NCI-H2029 treated with DMSO at 0.1 percent for 48 hours (cell line): Measurements from ENCODE around the gene SPTSSB.

Experiments used
- DNase-seq: peaks from one replicate; lab custom pipeline; 2025; lab: John Stamatoyannopoulos, UW

SPTSSB gene, protein sequence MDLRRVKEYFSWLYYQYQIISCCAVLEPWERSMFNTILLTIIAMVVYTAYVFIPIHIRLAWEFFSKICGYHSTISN

DNA sequence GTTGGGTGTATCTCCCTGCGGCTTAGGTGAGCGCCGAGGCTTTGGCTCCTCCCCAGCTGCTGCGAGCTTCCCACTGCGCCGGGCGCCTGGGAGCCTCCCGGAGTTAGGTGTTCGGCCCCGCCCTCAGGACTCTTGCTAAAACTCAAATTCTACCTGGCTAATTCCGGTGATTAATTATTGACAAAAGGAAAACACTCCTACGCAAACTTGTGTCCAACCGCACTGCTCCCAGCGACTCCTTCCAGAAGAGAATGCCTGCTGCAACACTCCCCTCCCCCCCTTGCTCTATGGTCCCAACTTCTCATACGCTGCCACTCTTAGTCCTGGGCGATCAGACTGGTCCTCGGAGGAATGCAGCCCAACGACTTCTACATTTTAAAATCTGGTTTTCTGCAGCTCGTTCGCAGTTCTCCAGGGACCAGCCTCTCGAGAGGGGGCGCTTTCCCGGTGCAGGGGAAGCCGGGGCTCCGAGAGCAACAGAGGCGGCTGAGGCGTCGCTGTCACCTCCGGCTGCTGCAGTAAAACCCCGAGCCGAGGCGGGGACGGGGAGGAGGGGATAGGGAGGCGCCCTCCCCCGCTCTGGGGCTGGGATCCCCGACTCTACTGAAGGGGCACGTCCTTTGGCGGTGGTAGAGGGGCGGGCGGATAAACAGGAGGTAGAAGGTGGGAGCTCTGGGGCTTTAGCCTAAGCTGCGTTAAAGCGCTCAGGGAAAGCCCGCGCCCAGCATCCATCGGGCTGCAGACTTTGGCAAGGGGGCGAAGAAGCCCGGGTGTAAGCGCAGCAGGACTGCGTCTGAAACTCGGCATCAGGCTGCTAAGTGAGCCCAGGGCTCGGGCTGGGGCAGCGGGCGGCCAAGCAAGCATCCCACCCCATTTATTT is at the start of gene SPTSSB:
Gene SPTSSB, minus strand, starts transcription at position 77 of the 880 bp plus-strand sequence. CDS start 25,194 bp downstream, outside the sequence.
- DNase-seq, result no peak

DNA sequence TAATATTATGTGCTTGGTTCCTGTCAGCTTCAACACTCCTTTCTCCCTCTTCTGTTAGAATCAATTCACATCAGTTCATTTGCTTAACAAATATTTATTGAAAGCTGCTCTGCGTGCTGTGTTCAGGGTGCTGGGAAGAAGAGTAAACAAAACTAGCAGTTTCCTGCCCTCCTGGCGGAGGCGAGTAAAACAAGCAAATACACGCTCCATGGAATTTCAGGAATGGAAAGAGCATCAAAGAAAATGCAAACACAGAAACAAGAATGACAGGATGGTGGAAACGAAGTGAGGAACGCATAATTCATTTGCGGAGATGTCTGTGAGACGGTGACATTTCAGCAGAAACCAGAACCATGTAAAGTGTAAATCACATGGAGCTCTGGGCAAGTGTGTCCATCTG is 49.4 kb upstream of the SPTSSB start:
- peak; percentile 45 for DNase-seq

DNA sequence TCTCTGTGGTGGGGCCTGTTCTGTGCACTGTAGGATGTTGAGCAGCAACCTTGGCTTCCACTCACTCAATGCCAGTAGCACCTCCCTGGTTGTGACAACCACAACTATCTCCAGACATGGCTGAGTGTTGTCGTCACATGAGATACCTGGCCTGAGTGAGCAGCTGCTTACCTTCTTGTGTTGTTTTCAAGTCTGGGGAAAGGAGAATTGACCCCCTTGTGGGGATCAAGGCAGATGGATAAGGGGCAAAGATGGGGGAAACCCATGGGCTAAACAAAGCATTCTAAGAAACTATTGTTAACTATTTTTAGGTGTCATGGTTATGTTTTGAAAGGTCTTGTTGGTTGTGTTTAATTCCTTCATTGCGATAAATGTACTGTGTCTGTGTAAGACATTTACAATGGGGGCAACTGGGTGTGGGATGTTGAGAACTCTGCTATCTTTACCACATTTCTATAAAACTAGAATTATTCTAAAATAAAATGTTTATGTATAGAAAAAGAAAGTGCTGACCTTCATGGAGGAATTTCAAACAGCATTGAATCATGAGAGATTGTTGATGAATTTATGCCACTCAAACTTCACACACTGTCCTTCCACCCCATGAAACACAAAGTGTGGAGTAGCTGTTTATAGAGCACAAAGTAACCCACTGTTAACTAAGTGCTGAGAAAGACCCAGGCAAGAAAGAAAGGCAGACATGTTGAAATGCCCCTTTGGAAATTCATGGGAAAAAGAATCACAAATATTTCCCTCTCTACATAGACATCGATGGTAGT is 48.4 kb upstream of the SPTSSB start:
- DNase-seq, result no peak

- peak; percentile 79 for DNase-seq
These were observed 44.4 kb upstream of the SPTSSB start for GRCh38 chr3:161415506-161416231.

- no peak for DNase-seq
These were observed 43.6 kb upstream of the SPTSSB start for GRCh38 chr3:161414907-161415306.

GRCh38 chr3:161413855-161414210 is 42.5 kb upstream of the SPTSSB start:
- no peak for DNase-seq

- no peak for DNase-seq
These were observed 42.0 kb upstream of the SPTSSB start for GRCh38 chr3:161413127-161413854.

- DNase-seq, result no peak
These were observed 40.8 kb upstream of the SPTSSB start for GRCh38 chr3:161412123-161412522.

DNA sequence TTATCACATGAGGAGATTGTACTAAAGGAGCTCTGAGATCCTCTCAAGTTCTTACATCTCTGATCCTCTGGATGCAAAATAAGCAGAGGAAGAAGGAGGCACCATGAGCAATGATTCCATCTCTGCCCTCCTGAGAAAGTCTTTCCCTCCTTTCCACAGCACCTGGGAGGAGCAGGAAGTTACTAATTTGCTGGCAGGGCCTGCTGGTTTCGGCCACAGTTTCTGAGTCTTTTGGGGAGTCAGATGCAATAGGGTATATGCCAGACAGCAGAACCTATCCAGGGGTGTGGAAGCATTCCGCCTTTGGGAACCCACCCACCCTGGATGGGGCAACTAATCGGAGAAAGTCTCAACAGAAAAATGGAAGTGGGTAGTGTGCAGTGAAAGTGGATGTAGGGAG is 38.5 kb upstream of the SPTSSB start:
- no peak for DNase-seq

DNA sequence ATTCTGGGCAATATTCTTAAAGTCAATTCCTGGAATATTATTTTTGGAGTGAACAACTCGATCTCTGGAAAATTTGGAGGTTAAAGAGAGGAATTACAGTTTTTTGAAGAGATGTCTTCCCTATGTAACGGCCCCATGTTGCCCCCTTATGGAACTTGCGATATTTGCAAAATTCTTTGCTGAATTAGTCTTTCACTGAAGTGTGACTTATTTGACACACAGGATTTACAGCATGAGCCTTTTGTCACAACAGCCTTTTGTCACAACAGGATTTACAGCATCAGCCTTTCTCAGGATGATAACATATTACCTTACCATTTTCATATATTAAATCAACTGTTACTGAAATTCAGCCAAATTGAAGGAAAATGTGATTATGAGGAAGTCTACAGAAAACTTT is 37.8 kb upstream of the SPTSSB start:
- no peak for DNase-seq

- no peak for DNase-seq
These were observed 35.6 kb upstream of the SPTSSB start for GRCh38 chr3:161406594-161407555.

DNA sequence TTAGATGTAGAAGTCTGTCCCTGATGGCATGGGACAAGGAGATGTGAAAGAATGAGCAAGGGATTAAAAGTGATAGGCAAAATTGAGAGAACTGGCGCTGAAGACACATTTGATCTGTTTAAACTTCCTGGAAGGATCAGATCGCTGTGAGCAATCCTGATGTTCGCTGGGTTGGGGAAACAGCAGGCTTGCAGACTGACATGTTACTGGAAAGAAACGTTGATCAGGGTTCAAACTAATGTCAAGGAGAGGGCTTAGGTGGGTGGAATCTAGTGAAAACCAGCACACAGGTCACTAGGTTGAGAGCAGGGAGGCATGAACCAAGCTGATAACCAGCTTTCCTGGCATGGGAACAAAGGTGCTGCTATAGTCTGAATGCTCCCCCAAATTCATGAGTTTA is 34.5 kb upstream of the SPTSSB start:
- DNase-seq, result no peak

DNA sequence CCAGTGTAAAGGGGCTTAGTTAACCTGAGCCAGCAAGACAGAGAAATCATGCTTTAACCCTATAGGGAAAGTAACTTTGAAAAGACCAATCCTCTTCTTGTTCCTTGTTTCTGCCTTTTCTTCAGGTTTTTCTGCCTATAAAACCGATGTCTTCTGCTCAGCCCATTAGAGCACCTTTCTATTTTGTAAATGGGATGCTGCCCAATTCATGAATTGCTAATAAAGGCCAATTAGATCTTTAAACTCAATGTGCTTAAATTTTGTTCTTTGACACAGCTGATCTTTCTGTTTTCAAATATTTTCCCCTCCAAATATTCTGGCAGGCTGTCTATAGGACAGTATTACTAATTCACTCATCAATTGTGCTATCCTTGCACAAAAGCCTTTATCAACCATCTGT is 33.8 kb upstream of the SPTSSB start:
- no peak for DNase-seq

GRCh38 chr3:161403251-161403650 is 31.9 kb upstream of the SPTSSB start:
- DNase-seq, result no peak

GRCh38 chr3:161401389-161401788 is 30.1 kb upstream of the SPTSSB start:
- DNase-seq, result no peak

GRCh38 chr3:161400650-161401049 is 29.3 kb upstream of the SPTSSB start:
- DNase-seq, result no peak

- no peak for DNase-seq
These were observed 24.0 kb upstream of the SPTSSB start for GRCh38 chr3:161395115-161396012.

- no peak for DNase-seq
These were observed 22.5 kb upstream of the SPTSSB start for GRCh38 chr3:161393803-161394202.

DNA sequence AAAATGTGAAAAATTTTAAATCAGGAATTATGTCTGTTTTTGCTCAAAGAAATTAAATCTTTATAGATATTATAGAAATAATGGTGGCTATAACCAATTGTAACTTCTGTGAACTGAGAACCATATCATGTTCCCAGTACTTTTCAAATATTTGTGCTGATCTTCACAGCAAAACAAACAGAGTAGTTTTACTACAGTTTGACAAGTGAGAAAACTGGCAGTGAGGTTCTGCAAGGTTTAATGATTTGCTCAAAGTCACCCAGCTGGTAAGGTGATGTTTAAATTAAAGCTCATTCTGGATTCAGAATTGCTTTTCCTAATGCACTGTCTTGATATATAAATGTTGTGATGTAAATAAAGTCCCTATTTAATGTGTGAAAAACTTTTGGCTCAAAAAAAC is 22.0 kb upstream of the SPTSSB start:
- no peak for DNase-seq
